ENCODE measurements around the gene SLC44A5. TPM values are rescaled to one million over a fixed set of nuclear protein-coding genes. Genes with fewer than 3 reads are reported as not detected.

SLC44A5 gene
- total RNA-seq, 4 donors from 2014 or later: 0.22 to 0.57 (median 0.42) TPM

GRCh38 chr1:75520862-75521475 is 89.9 kb downstream of the SLC44A5 start:
- TF ChIP-seq, protein P1, sequence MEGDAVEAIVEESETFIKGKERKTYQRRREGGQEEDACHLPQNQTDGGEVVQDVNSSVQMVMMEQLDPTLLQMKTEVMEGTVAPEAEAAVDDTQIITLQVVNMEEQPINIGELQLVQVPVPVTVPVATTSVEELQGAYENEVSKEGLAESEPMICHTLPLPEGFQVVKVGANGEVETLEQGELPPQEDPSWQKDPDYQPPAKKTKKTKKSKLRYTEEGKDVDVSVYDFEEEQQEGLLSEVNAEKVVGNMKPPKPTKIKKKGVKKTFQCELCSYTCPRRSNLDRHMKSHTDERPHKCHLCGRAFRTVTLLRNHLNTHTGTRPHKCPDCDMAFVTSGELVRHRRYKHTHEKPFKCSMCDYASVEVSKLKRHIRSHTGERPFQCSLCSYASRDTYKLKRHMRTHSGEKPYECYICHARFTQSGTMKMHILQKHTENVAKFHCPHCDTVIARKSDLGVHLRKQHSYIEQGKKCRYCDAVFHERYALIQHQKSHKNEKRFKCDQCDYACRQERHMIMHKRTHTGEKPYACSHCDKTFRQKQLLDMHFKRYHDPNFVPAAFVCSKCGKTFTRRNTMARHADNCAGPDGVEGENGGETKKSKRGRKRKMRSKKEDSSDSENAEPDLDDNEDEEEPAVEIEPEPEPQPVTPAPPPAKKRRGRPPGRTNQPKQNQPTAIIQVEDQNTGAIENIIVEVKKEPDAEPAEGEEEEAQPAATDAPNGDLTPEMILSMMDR (IDR thresholded peaks at IDR 0.05; ENCODE audit: low read depth): no peak

DNA sequence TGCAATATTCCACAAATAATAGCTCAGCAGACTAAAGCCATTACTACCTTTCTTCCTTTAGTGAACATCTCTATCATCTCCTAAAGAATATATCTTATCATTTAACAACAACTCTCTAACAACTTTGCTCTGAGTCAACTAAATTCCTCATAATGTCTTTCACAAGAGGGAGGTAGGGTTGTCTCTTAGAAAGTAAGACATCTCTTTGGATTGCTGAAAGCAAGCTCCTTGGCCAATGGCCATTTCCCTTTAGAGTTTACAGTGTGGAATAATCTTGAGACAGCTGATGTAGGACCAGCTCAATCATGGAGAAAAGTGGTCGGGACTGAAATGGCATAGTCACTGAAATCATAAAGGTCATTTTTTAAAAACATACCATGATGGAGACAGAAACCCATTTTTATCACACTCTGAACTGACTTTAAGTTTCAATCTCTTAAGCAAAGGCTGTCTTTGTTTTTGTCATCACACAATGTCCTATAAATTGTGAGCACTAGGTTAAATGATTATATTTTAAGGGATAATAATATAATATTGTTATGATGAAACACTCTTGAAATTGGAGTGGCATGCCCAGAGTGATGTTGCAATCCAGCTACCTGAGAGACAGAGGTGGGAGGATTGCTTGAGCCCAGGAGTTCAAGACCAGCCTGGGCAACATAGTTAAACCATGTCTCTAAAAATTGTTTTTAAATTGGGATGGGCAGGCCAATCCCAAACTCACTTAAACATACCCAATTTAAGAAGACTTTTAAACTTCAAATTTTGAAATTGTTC is 91.1 kb downstream of the SLC44A5 start:
- TF ChIP-seq, protein P1 (IDR thresholded peaks at IDR 0.05; ENCODE audit: low read depth): no peak

- TF ChIP-seq, protein P1 (IDR thresholded peaks at IDR 0.05; ENCODE audit: low read depth): no peak
Measured at GRCh38 chr1:75518686-75519085, 92.2 kb downstream of the SLC44A5 start.

DNA sequence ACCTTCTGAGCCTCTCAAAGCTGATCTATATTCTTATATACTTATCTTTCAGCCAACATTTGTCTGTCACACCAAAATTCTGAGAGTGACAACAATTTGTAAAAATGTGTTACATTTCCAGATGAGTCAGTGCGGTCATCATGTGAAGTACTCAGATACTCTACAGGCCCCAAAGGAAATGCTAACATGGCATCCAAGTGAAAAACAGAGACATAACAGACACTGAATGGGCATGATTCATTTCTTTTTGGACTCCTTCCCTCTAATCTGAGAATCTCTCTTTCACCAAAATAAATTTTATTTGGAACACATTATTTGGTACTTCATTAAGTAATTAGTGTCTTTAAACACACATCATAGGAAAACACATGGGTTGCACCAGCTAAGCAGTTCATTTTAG is 96.6 kb downstream of the SLC44A5 start:
- TF ChIP-seq, protein P1 (IDR thresholded peaks at IDR 0.05; ENCODE audit: low read depth): no peak

DNA sequence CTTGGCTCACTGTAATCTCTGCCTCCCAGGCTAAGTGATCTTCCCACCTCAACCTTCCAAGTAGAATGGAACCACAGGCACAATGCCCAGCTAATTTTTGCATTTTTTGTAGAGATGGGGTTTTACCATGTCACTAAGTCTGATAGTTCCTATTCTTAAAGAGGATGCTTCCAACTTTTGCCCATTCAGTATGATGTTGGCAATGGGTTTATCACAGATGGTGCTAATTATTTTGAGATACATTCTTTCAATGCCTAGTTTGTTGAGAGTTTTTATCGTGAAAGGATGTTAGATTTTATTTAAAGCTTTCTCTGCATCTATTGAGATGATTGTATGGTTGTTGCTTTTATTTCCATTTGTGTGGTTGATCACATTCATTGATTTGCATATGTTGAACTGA is 103.9 kb downstream of the SLC44A5 start:
- TF ChIP-seq, protein P1 (IDR thresholded peaks at IDR 0.05; ENCODE audit: low read depth): no peak

- TF ChIP-seq, protein P1 (IDR thresholded peaks at IDR 0.05; ENCODE audit: low read depth): no peak
Measured at GRCh38 chr1:75503221-75503974, 107.5 kb downstream of the SLC44A5 start.

DNA sequence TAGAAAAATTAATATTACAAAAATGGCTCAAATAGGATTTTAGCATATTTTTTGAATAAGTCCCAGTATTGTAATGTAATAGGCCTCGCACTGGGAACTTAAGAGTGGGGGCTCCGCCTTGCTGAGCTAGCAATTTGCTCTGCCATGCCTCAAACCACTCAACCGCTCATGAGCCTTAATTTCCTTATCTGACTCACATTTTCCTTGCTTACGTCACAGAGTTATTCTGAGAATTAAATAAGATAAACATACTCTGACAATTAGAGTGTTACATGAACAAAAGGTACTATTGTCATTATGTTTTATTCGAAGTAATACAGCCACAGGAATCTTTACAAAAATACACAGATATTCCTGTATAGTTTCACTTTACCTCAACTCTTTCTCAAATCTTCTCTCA is 108.1 kb downstream of the SLC44A5 start:
- TF ChIP-seq, protein P1 (IDR thresholded peaks at IDR 0.05; ENCODE audit: low read depth): no peak

Data from subcutaneous adipose tissue (tissue), 4 donors.